Activated CD8-positive, alpha-beta memory T cell treated with anti-CD3 and anti-CD28 coated beads for 36 hours (primary cell): ENCODE measurements around the gene NPM1. TPM values are rescaled to one million over a fixed set of nuclear protein-coding genes. Genes with fewer than 3 reads are reported as not detected.
"Not testable (repeated sequence)": the region's sequence is repeated elsewhere in the genome, so short reads cannot be mapped to it uniquely, and the experiment has no call there.

ENCODE experiments used
- CTCF ChIA-PET: fragments of 350-600 bp; sonication (Branson Sonifier 250); formaldehyde crosslinking; loops from one replicate; lab custom pipeline; 2021; ENCODE audit warnings: antibody characterized with exemption; lab: Charles Lee
- POLR2A ChIA-PET: fragments of 350-600 bp; sonication (Branson Sonifier 250); formaldehyde crosslinking; loops from one replicate; lab custom pipeline; 2021; ENCODE audit warnings: antibody characterized with exemption; lab: Charles Lee
- total RNA-seq, 2 experiments: library from RNA; stranded (reverse); gene quantifications; one replicate each; pipeline ENCODE4 v1.2.3, GENCODE V29; 2021

Gene NPM1
- total RNA-seq, 2 experiments from 2014 or later: 4,582 to 4,673 TPM

DNA sequence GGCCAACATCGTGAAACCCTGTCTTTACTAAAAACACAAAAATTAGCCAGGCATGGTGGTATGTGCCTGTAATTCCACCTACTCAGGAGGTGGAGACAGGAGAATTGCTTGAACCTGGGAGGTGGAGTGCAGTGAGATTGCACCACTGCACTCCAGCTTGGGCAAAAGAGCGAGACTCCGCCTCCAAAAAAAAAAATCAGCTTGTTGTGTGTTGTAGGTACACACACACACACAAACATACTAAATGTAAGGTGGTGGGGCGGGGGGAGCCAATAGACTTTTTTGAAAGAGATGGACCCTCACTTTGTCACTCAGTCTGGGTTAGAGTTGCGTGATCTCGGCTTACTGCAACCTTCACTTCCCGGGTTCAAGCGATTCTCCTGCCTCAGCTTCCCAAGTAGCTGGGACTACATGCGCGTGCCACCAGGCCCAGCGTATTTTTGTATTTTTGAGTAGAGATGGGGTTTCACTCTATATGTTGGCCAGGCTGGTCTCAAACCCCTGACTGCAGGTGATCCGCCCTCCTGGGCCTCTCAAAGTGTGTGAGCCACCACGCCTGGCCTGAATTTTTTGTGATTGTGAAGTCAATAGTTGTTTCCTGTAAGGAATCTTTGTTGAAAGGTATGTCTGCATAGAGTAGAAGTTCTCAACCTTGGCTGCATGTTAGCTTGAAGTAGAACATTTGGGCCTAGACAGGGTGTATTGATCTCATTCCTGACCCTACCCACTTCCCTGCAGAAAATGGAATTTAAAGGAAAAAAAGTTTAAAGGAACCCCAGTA, 13.7 kb downstream of the NPM1 start:
- POLR2A ChIA-PET: interaction anchor here (0.6 kb wide), 1 partner anchor 11 kb away, joined by 3 read pairs; no protein-coding TSS in a partner anchor
- CTCF ChIA-PET: interaction anchor here (0.6 to 1.2 kb wide), 3 partner anchors 9 to 135 kb away, joined by 3 to 4 read pairs (median 3); no protein-coding TSS in a partner anchor

DNA sequence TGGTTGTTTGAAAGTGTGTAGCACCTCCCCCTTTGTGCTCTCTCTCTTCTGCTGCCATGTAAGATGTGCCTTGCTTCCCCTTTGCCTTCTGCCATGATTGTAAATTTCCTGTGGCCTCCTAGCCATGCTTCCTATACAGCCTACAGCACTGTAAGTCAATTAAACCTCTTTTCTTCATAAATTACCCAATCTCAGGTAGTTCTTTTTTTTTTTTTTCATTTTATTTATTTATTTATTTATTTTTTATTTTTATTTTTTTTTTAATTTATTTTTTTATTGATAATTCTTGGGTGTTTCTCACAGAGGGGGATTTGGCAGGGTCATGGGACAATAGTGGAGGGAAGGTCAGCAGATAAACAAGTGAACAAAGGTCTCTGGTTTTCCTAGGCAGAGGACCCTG, 15.1 kb downstream of the NPM1 start:
- POLR2A ChIA-PET, CTCF ChIA-PET: not testable (repeated sequence)

GRCh38 chr5:171405615-171406014, 18.0 kb downstream of the NPM1 start:
- CTCF ChIA-PET: no interaction called here

DNA sequence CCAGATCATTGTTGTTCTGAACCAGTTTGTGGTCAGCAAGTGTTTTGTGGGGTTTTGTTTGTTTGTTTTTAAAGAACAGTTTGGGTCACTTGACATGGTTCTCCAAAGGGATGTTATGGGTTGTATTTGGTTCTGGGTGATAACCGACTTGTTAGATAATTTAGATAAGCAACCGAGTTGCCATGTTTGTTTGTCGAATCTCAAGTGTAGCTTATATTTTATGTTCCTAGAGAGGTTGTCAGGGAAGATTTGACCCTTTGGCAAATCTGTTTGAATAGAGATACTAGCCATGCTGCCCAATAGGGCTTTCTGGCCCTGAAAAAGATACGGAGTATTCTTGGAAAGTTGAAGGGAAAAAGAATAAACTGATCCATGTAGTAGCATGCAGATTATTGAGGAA, 19.6 kb downstream of the NPM1 start:
- CTCF ChIA-PET: no interaction called here
- POLR2A ChIA-PET: interaction anchor here (0.9 kb wide), 1 partner anchor 11 kb away, joined by 5 read pairs; no protein-coding TSS in a partner anchor

More at GRCh38 chr5:171405615-171406014, 18.0 kb downstream of the NPM1 start:
- POLR2A ChIA-PET: interaction anchor here (0.6 to 1.8 kb wide), 4 partner anchors 9 to 17 kb away, joined by 3 to 4 read pairs (median 4); partner anchors contain the start of gene NPM1

GRCh38 chr5:171409164-171410136, 21.8 kb downstream of the NPM1 start:
- CTCF ChIA-PET: no interaction called here

GRCh38 chr5:171410181-171410580, 22.5 kb downstream of the NPM1 start:
- POLR2A ChIA-PET: interaction anchor here (0.5 to 1.3 kb wide), 3 partner anchors 16 to 24 kb away, joined by 4 to 6 read pairs (median 5); no protein-coding TSS in a partner anchor

More at GRCh38 chr5:171409164-171410136, 21.8 kb downstream of the NPM1 start:
- POLR2A ChIA-PET: interaction anchor here (1.1 to 1.3 kb wide), 2 partner anchors 16 to 17 kb away, joined by 4 to 6 read pairs; no protein-coding TSS in a partner anchor

GRCh38 chr5:171412186-171412585, 24.5 kb downstream of the NPM1 start:
- POLR2A ChIA-PET: no interaction called here

More at GRCh38 chr5:171410181-171410580, 22.5 kb downstream of the NPM1 start:
- CTCF ChIA-PET: no interaction called here

GRCh38 chr5:171413153-171413910, 25.7 kb downstream of the NPM1 start:
- CTCF ChIA-PET: no interaction called here
- POLR2A ChIA-PET: interaction anchor here (0.9 kb wide), 1 partner anchor 593 kb away, joined by 3 read pairs; the partner anchor contains the start of gene FBXW11

More at GRCh38 chr5:171412186-171412585, 24.5 kb downstream of the NPM1 start:
- CTCF ChIA-PET: no interaction called here

- CTCF ChIA-PET: not testable (repeated sequence)
- POLR2A ChIA-PET: interaction anchor here (1.1 kb wide), 1 partner anchor 8 kb away, joined by 4 read pairs; no protein-coding TSS in a partner anchor
These were observed 26.3 kb downstream of the NPM1 start for GRCh38 chr5:171413993-171414392.

GRCh38 chr5:171415115-171415730, 27.6 kb downstream of the NPM1 start:
- POLR2A ChIA-PET: interaction anchor here (0.6 to 1.1 kb wide), 7 partner anchors 9 to 1101 kb away, joined by 4 to 6 read pairs (median 5); no protein-coding TSS in a partner anchor
- CTCF ChIA-PET: interaction anchor here (0.6 to 0.7 kb wide), 2 partner anchors 150 to 1356 kb away, joined by 3 to 5 read pairs; partner anchors contain the start of gene DUSP1

DNA sequence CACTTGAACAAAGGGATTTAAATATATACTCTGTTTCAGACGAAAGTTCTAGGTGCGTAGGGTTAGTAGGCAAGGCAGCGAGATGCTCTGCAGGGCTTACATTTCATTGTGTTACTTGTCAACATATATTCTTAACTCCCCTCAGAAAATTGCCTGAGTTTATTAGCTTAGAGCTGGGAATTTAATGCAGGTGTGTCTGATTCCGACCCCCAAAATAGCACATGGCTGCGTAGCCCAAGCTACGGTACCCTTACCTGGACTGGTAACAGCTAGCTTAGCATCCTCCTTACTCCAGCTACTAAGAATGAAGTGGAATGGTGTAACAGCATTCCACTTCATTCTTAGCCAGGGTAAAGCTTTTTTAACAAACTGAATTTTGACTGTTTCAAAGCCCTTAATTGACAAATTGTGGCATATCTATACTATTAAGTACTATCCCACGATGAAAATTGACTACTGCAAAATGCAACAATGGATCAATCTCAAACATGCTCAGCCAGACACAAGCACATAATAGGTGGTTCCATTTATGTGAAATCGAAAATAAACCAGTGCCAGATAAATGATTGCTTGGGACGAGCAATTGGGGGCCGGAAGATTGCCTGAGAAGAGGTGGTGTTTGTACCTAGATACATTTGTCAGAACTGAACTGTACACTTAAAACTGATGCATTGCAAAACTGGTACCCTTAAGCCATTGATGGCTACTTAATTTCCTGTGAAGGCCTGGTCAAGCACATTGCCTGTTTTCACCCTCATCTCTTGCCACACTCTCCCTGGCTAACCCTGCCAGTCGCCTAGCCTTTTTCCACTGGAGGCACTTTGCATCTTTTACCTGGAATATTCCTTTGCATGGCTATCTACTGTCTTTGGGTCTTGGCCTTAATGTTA, 28.8 kb downstream of the NPM1 start:
- POLR2A ChIA-PET: interaction anchor here (0.7 kb wide), 2 partner anchors 49 to 945 kb away, joined by 5 to 6 read pairs; no protein-coding TSS in a partner anchor
- CTCF ChIA-PET: no interaction called here

GRCh38 chr5:171418316-171418981, 30.8 kb downstream of the NPM1 start:
- POLR2A ChIA-PET: no interaction called here

GRCh38 chr5:171418982-171419687, 31.5 kb downstream of the NPM1 start, which contains the start of gene FGF18:
TSS of gene FGF18 (plus strand) at chr5:171419647. CDS start at chr5:171420200, 553 bp downstream.
- ChIA-PET POLR2A (no interaction called here), CTCF (interaction anchor here (0.7 to 1.8 kb wide), 8 partner anchors 11 to 493 kb away, joined by 3 to 6 read pairs (median 4); no protein-coding TSS in a partner anchor)

More at GRCh38 chr5:171418316-171418981, 30.8 kb downstream of the NPM1 start:
- CTCF ChIA-PET: interaction anchor here (0.7 to 1.8 kb wide), 9 partner anchors 10 to 494 kb away, joined by 3 to 6 read pairs (median 3); no protein-coding TSS in a partner anchor

GRCh38 chr5:171419688-171420430, 32.2 kb downstream of the NPM1 start:
- CTCF ChIA-PET: interaction anchor here (1.0 to 1.8 kb wide), 4 partner anchors 12 to 489 kb away, joined by 3 to 6 read pairs (median 5); no protein-coding TSS in a partner anchor
- POLR2A ChIA-PET: no interaction called here
